HG03139 (cell line): ENCODE results near the gene LRRN2.
"Not testable (repeated sequence)": the region's sequence is repeated elsewhere in the genome, so short reads cannot be mapped to it uniquely, and the experiment has no call there.

Experiments used
- ATAC-seq: cut with Tn5 transposase; IDR thresholded peaks from one replicate; pipeline ENCODE4 v1.9.1; 2021; ENCODE audit not compliant: unreplicated experiment

Gene LRRN2

DNA sequence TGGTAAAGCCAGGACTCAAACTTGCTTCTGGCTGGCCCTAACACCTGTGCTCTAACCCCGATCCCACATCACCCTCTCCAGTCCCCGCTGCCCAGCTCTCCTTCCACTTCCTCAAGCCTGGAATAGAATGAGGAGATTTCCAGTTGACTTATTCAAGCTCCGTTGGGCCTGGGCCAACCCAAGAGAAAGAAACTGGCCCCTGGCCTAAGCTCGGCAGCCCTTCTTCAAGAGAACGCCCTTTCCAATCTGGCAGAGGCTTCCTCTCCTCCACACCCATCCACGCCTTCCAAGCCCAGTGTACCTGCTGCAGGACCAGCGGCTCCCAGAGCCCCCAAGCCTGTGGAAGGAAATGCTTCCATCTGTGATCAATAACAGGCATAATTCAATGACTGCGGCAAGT, 51.9 kb downstream of the LRRN2 start:
- ATAC-seq: no peak

GRCh38 chr1:204630132-204630905, 55.2 kb downstream of the LRRN2 start:
- no peak for ATAC-seq

DNA sequence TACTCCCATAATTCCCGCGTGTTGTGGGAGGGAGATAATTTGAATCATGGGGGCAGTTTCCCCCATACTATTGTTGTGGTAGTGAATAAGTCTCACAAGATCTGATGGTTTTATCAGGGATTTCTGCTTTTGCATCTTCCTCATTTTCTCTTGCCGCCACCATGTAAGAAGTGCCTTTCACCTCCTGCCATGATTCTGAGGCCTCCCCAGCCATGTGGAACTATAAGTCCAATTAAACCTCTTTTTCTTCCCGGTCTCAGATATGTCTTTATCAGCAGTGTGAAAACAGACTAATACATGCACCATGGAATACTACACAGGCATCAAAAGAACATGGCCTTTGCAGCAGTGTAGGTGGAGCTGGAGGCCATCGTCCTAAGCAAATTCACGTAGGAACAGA, 56.1 kb downstream of the LRRN2 start:
- not testable (repeated sequence) for ATAC-seq

GRCh38 chr1:204628868-204629267, 56.7 kb downstream of the LRRN2 start:
- no peak for ATAC-seq

DNA sequence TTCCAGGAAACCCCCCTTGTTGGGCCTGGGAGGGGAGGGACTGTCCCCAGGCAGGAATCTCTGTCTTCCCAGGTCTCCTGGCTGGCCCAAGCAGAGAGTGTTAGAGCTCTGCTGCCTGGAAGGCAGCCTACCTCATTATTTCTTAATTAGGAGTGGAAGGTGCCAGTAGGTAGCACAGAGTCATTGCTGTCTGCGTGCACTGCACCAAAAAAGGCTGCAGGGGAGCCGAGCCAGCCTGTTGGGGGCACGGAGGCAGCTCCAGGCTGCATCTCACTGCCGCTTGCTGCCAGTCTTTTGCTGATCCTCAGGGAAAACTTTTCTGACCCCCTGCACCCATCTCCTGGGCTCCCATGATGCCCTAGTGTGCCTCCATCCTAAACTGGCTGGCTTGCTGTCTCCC, 58.1 kb downstream of the LRRN2 start:
- no peak for ATAC-seq

DNA sequence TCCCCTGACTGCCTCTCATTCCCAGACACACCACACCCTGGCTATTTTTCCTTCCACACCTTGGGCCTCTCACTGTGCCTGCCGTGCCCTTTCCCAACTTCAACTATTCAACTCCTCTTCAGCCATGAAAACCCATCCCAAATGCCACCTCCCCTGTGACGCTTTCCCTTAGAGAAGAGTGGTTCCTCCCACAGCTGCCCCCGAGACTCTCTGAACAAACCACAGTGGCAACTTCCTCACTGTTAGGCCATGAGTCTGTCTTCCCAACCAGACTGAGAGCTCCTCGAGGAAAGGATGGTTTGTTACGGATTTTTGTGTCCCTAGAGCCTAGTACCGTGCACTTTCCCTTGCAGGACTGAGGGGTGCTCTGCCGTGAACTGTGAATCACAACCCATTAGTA, 59.2 kb downstream of the LRRN2 start:
- no peak for ATAC-seq

DNA sequence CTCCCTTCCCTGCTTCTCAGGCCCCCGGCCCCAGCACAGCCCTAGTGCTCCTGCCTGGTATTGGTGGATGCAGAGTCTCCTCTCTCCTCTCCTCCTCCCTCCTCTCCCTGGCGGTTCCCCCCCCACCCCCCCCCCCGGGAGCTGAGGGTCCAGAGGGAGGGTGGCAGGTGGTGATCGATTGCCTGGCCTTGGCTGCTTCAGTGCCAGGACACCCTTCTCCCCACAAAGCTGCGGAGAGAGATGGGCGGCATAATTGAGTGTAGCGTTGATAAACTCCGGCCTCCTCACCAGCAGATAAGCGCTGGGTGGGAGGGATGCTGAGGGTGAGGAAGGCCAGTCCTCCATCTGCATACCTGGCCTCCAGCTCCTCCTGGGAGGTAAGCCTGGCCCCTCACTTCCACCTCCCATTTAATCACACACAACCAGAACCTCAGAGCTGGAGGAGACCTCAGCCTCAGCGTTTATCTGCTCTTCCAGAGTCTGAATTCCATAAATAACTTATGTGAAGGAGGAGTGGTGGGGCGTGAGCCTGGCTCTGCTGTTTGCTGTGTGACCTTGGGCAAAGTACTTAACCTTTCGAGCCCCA, 60.8 kb downstream of the LRRN2 start:
- no peak for ATAC-seq

- ATAC-seq: no peak
Observed at GRCh38 chr1:204623894-204624361, 61.6 kb downstream of the LRRN2 start.

DNA sequence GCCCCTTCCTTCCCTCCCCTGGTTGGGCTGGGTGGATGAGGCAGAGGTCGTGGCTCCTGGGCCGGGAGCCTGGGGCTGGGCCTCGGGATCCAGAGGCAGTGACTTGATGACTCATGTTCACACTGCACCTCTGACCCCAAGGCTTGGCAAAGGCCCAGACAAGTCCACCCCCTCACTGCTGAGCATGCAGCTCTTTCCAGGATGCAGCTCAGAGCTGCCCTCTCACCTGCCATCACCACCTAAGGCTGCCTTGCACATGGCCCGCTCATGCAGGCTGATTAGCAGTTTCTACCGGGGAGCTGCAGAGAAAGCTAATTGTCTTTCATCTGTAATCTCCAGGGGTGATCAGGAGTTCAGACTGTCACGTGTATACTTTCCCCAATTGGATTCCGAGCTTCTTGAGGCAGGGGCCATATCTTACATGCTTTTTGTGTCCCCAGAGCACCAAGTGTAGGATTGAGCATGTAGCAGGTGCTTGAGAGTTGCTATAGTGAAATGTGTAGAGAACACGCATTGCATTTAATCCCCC, 62.1 kb downstream of the LRRN2 start:
- no peak for ATAC-seq

DNA sequence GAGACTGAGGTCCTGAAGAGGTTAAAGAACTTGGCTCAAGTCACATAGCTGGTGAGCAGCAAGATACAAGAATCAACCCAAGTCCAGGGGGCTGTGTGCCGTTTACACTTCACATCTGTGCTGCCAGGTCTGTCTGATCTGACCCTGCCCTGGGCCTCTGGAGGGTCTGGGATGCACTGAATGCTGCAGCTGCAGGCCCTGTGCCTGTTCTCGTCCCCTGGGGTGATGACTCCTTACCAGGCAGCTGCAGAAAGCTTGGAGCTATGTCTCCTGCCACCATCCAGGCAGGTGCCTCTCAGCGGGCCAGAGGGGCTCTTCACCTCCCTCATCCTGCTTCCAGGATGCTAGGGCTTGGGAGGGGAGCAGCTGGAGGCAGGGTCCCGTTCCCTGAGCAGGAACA, 63.5 kb downstream of the LRRN2 start:
- ATAC-seq: no peak

GRCh38 chr1:204621396-204621795, 64.1 kb downstream of the LRRN2 start:
- no peak for ATAC-seq

DNA sequence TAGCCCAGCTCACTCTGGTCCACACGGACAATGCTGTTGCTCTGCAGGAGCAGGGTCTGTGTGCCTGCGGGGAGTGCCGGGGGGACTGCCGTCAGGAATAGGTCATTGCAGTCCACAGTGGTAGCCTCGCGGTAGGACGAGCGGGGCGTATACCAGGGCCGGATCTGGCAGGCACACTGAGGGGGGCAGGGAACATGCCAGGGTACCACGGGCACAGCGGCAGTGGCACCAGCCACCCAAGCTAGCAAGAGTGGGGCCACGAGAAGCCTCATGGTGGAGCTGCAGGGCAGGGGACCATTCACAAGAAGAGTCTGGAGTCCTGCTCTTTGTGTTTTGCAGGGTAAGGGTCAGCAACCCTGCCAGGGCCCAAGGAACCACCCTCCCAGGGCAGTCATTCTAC, 65.8 kb downstream of the LRRN2 start:
- no peak for ATAC-seq

GRCh38 chr1:204618148-204618760, 67.3 kb downstream of the LRRN2 start:
- ATAC-seq: no peak

- ATAC-seq: no peak
Observed at GRCh38 chr1:204617256-204618147, 68.0 kb downstream of the LRRN2 start.

DNA sequence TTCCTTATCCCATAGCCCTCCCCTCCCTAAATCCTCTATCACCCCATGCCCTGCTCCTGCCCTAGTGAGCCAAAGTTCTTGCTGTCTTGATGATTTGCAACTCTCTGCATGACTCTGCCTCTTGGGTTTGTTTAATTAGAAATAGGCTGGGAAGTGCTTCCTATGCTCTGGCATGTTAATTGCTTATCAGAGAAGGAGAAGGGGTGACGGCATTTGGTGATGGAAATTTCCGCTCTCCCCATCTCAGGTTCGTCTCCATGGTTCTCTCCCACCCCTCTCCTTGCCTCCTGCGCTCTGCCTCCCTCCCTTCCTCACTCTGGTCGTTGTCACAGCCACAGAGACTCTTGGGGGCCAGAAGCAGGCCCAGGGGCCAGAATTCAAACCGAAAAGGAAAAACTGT, 68.9 kb downstream of the LRRN2 start:
- ATAC-seq: no peak

DNA sequence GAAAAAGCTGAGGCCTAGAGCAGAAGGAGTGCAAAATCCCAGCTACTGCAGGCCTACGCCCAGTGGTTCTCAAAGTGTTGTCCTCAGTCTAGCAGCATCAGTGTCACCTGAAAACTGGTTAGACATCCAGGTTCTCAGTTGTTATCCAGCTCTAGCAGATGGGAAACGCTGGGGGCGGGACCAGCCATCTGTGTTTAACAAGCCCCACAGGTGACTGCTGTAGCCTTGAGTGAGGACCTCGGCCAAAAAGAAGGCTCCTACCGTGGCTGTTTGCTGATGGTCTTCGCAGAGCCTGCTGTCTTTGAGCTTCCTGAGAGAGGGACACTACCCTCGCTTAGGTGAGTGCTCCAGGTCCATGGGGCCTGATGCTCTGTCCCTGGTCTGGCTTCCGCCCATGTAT, 69.7 kb downstream of the LRRN2 start:
- ATAC-seq: no peak

DNA sequence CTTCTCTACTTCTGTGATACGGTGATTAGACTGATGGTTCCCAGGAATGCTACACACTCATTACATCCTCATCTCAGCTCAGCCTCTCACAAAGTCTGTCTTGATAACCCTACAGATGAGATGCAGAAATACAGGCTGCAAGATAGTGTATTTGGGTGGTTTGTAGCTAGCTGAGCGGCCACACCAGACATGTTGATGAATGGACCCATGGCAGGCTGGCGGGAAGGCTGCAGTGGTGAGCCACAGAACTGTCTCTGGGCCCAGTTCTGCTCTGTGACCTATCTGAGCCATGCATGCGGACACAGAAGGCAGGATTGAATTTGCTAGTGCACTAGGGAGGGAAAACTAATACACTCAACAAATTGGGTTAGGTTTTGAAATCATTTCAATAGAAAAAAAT, 71.9 kb downstream of the LRRN2 start:
- no peak for ATAC-seq

DNA sequence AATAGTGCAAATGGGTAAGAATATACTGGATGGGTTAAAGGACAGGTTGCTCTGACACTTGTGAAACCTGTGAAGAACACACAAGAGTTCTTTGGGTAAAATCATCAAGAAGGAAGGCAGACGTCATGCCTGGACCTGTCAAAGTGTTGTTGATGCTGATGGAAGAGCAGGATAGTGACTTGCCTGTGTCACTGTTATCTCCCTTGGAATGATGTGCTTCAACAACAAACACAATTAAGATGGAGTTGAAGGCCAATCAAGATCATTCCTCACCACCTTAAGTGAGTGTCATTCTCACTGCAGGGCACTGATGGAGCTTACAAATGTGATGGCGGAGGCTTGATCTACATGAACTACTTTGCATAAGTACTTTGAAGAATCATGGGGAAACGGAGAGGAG, 73.2 kb downstream of the LRRN2 start:
- ATAC-seq: no peak

- no peak for ATAC-seq
Observed at GRCh38 chr1:204611036-204611435, 74.5 kb downstream of the LRRN2 start.

DNA sequence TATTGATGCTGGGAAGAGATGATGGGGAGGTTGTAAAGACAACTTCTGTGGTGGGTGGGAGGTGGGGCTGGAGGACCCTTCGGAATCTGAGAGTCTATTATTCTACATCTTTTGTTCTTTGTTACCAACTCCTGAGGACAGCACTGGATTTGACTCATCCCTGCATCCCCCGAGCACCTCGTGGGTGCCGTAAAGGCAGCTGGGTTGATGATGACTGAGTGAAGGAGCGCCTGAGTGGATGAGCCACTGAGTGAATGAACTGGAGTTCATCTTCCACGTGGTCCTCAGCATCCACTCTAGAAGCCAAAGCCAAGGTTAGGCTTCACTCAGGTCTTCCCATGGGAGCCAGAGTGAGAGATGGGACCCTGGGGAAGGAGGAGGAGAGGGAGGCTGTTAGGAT, 77.6 kb downstream of the LRRN2 start:
- no peak for ATAC-seq

GRCh38 chr1:204605791-204606190, 79.7 kb downstream of the LRRN2 start:
- ATAC-seq: no peak
